Neuronal stem cell (in vitro differentiated cells): ENCODE results near the gene NEK2. TPM values are rescaled to one million over a fixed set of nuclear protein-coding genes. Genes with fewer than 3 reads are reported as not detected.

Experiments
- DNase-seq: peaks from one replicate; pipeline ENCODE4 v3.0.0-alpha.2; 2013; ENCODE audit warnings: low spot score
- H2AFZ ChIP-seq: one replicate; pipeline ENCODE4 v1.6.1; 2013; ENCODE audit warnings: mild to moderate bottlenecking, low read length, inconsistent platforms
- H2AK5ac ChIP-seq: 2 replicates; pipeline ENCODE4 v1.6.1; 2013; ENCODE audit warnings: low read depth, mild to moderate bottlenecking, inconsistent platforms, low read length, moderate library complexity, mixed read lengths
- H2BK120ac ChIP-seq: 2 replicates; pipeline ENCODE4 v1.6.1; 2013; ENCODE audit warnings: low read depth, mild to moderate bottlenecking, inconsistent platforms, low read length, moderate library complexity, mixed read lengths
- H2BK12ac ChIP-seq: one replicate; pipeline ENCODE4 v1.6.1; 2013; ENCODE audit warnings: low read length, inconsistent platforms
- H2BK15ac ChIP-seq: 2 replicates; pipeline ENCODE4 v1.6.1; 2013; ENCODE audit warnings: mild to moderate bottlenecking, low read length, inconsistent platforms, mixed read lengths
- H2BK5ac ChIP-seq: one replicate; pipeline ENCODE4 v1.6.1; 2013; ENCODE audit warnings: inconsistent platforms, mild to moderate bottlenecking, low read length, moderate library complexity
- H3K14ac ChIP-seq: one replicate; pipeline ENCODE4 v1.6.1; 2013; ENCODE audit warnings: low read length, inconsistent platforms
- H3K18ac ChIP-seq: 2 replicates; pipeline ENCODE4 v1.6.1; 2013; ENCODE audit warnings: low read length, inconsistent platforms
- H3K23ac ChIP-seq: 2 replicates; pipeline ENCODE4 v1.6.1; 2013; ENCODE audit warnings: low read depth, mild to moderate bottlenecking, mixed read lengths, low read length, inconsistent platforms; ENCODE audit not compliant: poor library complexity
- H3K27ac ChIP-seq: replicated peaks from 3 replicates; pipeline ENCODE4 v1.5.1; 2013; ENCODE audit warnings: low read length, inconsistent platforms
- H3K27me3 ChIP-seq, 3 experiments: 2 replicates each; pipeline ENCODE4 v1.6.1; 2013; ENCODE audit warnings: low read length in 3 of 3, mild to moderate bottlenecking in 2 of 3, inconsistent platforms in 1 of 3, low read depth in 1 of 3, mixed read lengths in 1 of 3, moderate library complexity in 1 of 3; ENCODE audit not compliant: control insufficient read depth in 3 of 3, insufficient read depth in 3 of 3
- H3K36me3 ChIP-seq, 2 donors: replicated peaks in 1 of 2; 2 replicates each; pipeline ENCODE4 v1.6.1; 2013; ENCODE audit warnings: low read length in 2 of 2; ENCODE audit not compliant: control insufficient read depth in 2 of 2, insufficient read depth in 2 of 2
- H3K4ac ChIP-seq: 2 replicates; pipeline ENCODE4 v1.6.1; 2013; ENCODE audit warnings: inconsistent platforms, mild to moderate bottlenecking, low read length, moderate library complexity
- H3K4me1 ChIP-seq, 2 donors: 1 replicate in 1 of 2; 2 replicates in 1 of 2; pipeline ENCODE4 v1.6.1; 2013; ENCODE audit warnings: low read length in 2 of 2, low read depth in 1 of 2; ENCODE audit not compliant: control insufficient read depth in 2 of 2, insufficient read depth in 1 of 2
- H3K4me2 ChIP-seq: one replicate; pipeline ENCODE4 v1.6.1; 2013; ENCODE audit warnings: mild to moderate bottlenecking, low read length, inconsistent platforms; ENCODE audit not compliant: insufficient read depth, poor library complexity, severe bottlenecking
- H3K4me3 ChIP-seq, 2 donors: 2 replicates each; pipeline ENCODE4 v1.5.1; 2013; ENCODE audit warnings: low read length in 2 of 2, mild to moderate bottlenecking in 2 of 2, inconsistent platforms in 1 of 2, moderate library complexity in 1 of 2
- H3K79me1 ChIP-seq: one replicate; pipeline ENCODE4 v1.6.1; 2013; ENCODE audit warnings: low read depth, mild to moderate bottlenecking, inconsistent platforms, low read length, moderate library complexity
- H3K9ac ChIP-seq: one replicate; pipeline ENCODE4 v1.6.1; 2013; ENCODE audit warnings: mild to moderate bottlenecking, low read depth, low read length, inconsistent platforms; ENCODE audit not compliant: poor library complexity
- H3K9me3 ChIP-seq, 2 donors: replicated peaks in 1 of 2; 2 replicates each; pipeline versions ENCODE3 to v1.6.1; 2013; ENCODE audit warnings: low read length in 2 of 2, mild to moderate bottlenecking in 2 of 2, inconsistent platforms in 1 of 2, low read depth in 1 of 2, mixed read lengths in 1 of 2, moderate library complexity in 1 of 2; ENCODE audit not compliant: control insufficient read depth in 2 of 2, insufficient read depth in 1 of 2
- H4K8ac ChIP-seq: one replicate; pipeline ENCODE4 v1.6.1; 2013; ENCODE audit warnings: low read depth, mild to moderate bottlenecking, inconsistent platforms, low read length, moderate library complexity
- H4K91ac ChIP-seq: one replicate; pipeline ENCODE4 v1.6.1; 2013; ENCODE audit warnings: low read length, low read depth, mild to moderate bottlenecking, inconsistent platforms; ENCODE audit not compliant: poor library complexity
- WGBS, 2 donors: extraction: QIAGEN DNeasy Blood & Tissue Kit; methylation state at CpG; one replicate each; pipeline ENCODE4 v1.1.7; 2013; ENCODE audit warnings: missing lambda C conversion rate in 2 of 2, mixed read lengths in 1 of 2; ENCODE audit not compliant: insufficient read length in 2 of 2, insufficient replicate concordance in 1 of 2; ENCODE audit errors: extremely low coverage in 2 of 2; 5-methylcytosine and 5-hydroxymethylcytosine counted together
- polyA plus RNA-seq, 2 experiments: library from polyadenylated mRNA; stranded (reverse); fragments of 200-250 nt; gene quantifications; one replicate each; pipeline ENCODE4 v1.2.3, GENCODE V29; 2013

NEK2 gene
- polyA plus RNA-seq (2013, experiment 1 of 2) = 35.5 TPM
- polyA plus RNA-seq (2013, experiment 2 of 2) = 36.7 TPM

DNA sequence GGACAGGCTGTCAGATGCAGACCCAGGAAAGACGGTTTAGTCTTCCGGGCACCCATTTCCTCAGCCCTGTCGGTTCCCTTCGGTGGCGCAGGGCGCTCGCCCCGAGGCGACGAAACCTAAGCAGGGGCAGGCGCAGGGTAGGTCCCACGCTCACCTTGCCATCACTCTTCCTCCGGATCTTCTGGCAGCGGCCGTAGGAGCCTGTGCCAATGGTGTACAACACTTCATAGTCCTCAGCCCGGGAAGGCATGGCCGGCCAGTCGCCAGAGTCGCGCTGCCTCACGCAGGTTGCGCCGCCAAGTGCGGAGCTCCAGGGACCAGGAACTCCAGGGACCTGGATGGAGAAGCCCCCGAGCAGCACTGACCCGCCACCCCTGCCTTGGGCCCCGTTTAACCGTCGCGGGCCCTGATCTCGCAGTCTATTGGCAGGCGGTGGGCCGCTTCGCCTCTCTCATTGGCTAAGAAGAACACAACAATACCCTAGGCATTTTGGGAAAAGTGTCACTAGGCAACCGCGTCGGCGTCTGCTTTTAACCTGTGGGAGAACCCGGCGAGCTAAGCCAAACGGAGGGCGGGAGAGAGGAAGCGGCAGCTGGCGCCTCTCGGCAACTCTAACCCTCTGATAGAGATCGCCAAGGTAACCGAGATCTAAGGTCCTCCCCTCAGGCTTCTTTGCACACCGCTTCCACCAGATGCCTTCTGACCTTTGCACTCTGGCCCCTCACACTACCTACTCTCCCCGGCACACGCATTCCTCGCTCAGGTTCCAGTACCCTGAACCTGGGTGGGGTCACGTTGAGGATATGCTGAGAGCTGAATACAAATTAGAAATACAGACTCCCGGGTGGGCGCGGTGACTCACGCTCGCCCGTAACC lies at the start of gene NEK2:
Gene NEK2 (minus strand): TSS at position 392 of the 876 bp plus-strand sequence. CDS start 142 bp downstream, at position 250.
- Histone ChIP-seq H3K27ac (peak within 1 kb of the TSS; percentile 79), H3K4me1 (peaks cover 2 to 8% of the 10 kb centered on the region in 2 donors), H4K8ac (no peak within 1 kb of the TSS), H3K4ac (no peak within 1 kb of the TSS), H3K27me3 (no peaks in the 10 kb centered on the region), H2BK120ac (no peak within 1 kb of the TSS), H3K23ac (peak within 1 kb of the TSS; percentile 91), H3K9ac (peak within 1 kb of the TSS; percentile 91), H3K4me3 (peak within 1 kb of the TSS; percentile 72 to 85), H3K4me2 (peak within 1 kb of the TSS; percentile 80), H3K9me3 (no peaks in the 10 kb centered on the region), H2BK12ac (peak within 1 kb of the TSS; percentile 41), H3K79me1 (peaks cover 4% of the 10 kb centered on the region), H2BK15ac (no peak within 1 kb of the TSS), H3K14ac (peak within 1 kb of the TSS; percentile 89), H4K91ac (no peak within 1 kb of the TSS), H2AFZ (peak within 1 kb of the TSS; percentile 94), H2AK5ac (no peak within 1 kb of the TSS), H2BK5ac (peak within 1 kb of the TSS; percentile 75), H3K36me3 (peaks cover 1 to 30% of the 10 kb centered on the region in 2 donors), H3K18ac (peak within 1 kb of the TSS; percentile 97)
- WGBS, 2 donors = no CpG with 5 or more reads among the region's 58 CpGs
- DNase-seq = peak; percentile 96

DNA sequence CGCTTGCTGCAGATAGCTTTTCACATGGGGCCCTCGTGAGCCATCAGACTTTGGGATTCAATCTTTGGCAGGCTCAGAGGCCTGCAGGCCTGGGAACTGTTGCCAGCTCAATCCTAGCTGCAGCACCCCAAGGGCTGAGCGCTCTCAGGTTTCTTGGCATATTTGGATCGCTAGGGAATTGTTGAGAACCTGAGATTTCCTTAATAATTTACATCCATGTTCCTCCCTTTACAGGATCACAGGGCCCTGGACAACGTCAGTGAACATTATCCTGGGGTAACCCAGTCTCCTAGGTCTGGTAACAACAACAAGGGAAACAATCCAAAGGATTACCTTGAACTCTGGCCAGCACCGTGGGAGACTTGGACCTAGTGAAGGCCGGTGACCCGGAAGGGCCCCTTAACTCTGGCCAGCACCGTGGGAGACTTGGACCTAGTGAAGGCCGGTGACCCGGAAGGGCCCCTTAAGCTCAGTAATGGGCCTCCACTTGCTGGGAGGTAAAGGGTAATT lies 49.3 kb upstream of the NEK2 start:
- no peak overlapping the region for H3K9ac ChIP-seq
- no peak overlapping the region for H3K4me3 ChIP-seq
- peaks cover 0 to 27% (median 2%) of the 10 kb centered on the region in 3 experiments for H3K27me3 ChIP-seq
- H3K27ac ChIP-seq = no peak overlapping the region
- no peaks in the 10 kb centered on the region for H3K36me3 ChIP-seq
- H2BK5ac ChIP-seq = no peak overlapping the region
- H3K9me3 ChIP-seq = no peaks in the 10 kb centered on the region
- no peak overlapping the region for H2BK15ac ChIP-seq
- peaks cover 0 to 6% of the 10 kb centered on the region in 2 donors for H3K4me1 ChIP-seq
- no peak overlapping the region for H3K23ac ChIP-seq
- H3K79me1 ChIP-seq = no peaks in the 10 kb centered on the region
- H3K4me2 ChIP-seq = no peak overlapping the region
- no peak overlapping the region for H3K14ac ChIP-seq
- peak; percentile 51 for DNase-seq
- H3K4ac ChIP-seq = no peak overlapping the region
- no peak overlapping the region for H2AK5ac ChIP-seq
- no peak overlapping the region for H2BK12ac ChIP-seq
- H4K8ac ChIP-seq = no peak overlapping the region
- WGBS, 2 donors = no CpG with 5 or more reads among the region's 11 CpGs
- no peak overlapping the region for H2BK120ac ChIP-seq
- H3K18ac ChIP-seq = no peak overlapping the region
- no peak overlapping the region for H2AFZ ChIP-seq
- H4K91ac ChIP-seq = no peak overlapping the region

DNA sequence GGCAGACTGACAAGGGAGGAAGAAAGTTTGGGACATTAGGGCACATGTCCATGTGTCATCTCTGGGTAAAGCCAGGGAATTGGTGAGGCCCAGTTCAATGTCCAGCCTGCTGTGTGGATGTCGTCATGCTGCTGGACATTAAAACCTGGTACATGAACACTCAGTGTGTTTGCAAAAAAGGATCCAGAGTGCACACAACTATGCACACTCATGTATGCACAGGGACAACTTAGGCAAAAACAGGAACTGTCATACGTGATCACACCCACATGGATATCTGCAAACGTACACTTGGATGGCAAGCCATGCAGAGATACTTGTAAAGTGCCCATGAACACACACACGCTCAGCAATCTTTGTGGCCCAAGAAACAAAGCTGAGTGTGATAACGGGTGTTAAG lies 47.9 kb upstream of the NEK2 start:
- H2BK120ac ChIP-seq = no peak overlapping the region
- peaks cover 0 to 22% (median 2%) of the 10 kb centered on the region in 3 experiments for H3K27me3 ChIP-seq
- no peak overlapping the region for H3K23ac ChIP-seq

More for the DNA sequence above, 47.9 kb upstream of the NEK2 start:
- H3K79me1 ChIP-seq = no peaks in the 10 kb centered on the region
- H4K8ac ChIP-seq = no peak overlapping the region
- peak overlapping the region in 1 of 2 donors; percentile 5 for H3K4me3 ChIP-seq
- no peak for DNase-seq
- no peak overlapping the region for H3K18ac ChIP-seq
- no peak overlapping the region for H3K4ac ChIP-seq
- H3K14ac ChIP-seq = no peak overlapping the region
- no peak overlapping the region for H2BK12ac ChIP-seq
- no peak overlapping the region for H3K27ac ChIP-seq
- H3K9me3 ChIP-seq = no peaks in the 10 kb centered on the region
- no peak overlapping the region for H2AFZ ChIP-seq
- H3K9ac ChIP-seq = no peak overlapping the region
- WGBS, 2 donors = no CpG with 5 or more reads among the region's 5 CpGs
- H3K36me3 ChIP-seq = no peaks in the 10 kb centered on the region
- no peak overlapping the region for H4K91ac ChIP-seq
- H2BK15ac ChIP-seq = no peak overlapping the region
- H2BK5ac ChIP-seq = no peak overlapping the region
- H3K4me2 ChIP-seq = no peak overlapping the region
- peaks cover 0 to 6% of the 10 kb centered on the region in 2 donors for H3K4me1 ChIP-seq
- H2AK5ac ChIP-seq = no peak overlapping the region
